Thymus (tissue), 11 donors: Measurements from ENCODE around the gene CRAT. TPM values are rescaled to one million over a fixed set of nuclear protein-coding genes. Genes with fewer than 3 reads are reported as not detected.

Experiments used
- DNase-seq, 9 donors: peaks; one replicate each; pipeline ENCODE4 v3.0.0-alpha.2; 2013; ENCODE audit warnings: low spot score in 9 of 9, low read depth in 6 of 9, missing footprints in 1 of 9
- H3K27ac ChIP-seq, 2 donors: one replicate each; pipeline ENCODE4 v1.5.1; 2013; ENCODE audit warnings: control low read depth in 1 of 2, low read depth in 1 of 2, low read length in 1 of 2, mild to moderate bottlenecking in 1 of 2, moderate library complexity in 1 of 2
- H3K27me3 ChIP-seq, 2 donors: one replicate each; pipeline ENCODE4 v1.5.1; 2013; ENCODE audit warnings: low read length in 1 of 2; ENCODE audit not compliant: control insufficient read depth in 2 of 2, insufficient read depth in 1 of 2
- H3K36me3 ChIP-seq, 2 donors: one replicate each; pipeline ENCODE4 v1.5.1; 2013; ENCODE audit warnings: low read length in 1 of 2, mild to moderate bottlenecking in 1 of 2, moderate library complexity in 1 of 2; ENCODE audit not compliant: control insufficient read depth in 2 of 2, insufficient read depth in 2 of 2
- H3K4me1 ChIP-seq, 2 donors: one replicate each; pipeline ENCODE4 v1.5.1; 2013; ENCODE audit warnings: low read length in 2 of 2; ENCODE audit not compliant: control insufficient read depth in 2 of 2, insufficient read depth in 2 of 2
- H3K4me3 ChIP-seq, 2 donors: one replicate each; pipeline ENCODE4 v1.5.1; 2013; ENCODE audit warnings: low read length in 2 of 2, control low read depth in 1 of 2, mild to moderate bottlenecking in 1 of 2
- H3K9me3 ChIP-seq, 2 donors: one replicate each; pipeline ENCODE4 v1.5.1; 2013; ENCODE audit warnings: low read length in 1 of 2, mild to moderate bottlenecking in 1 of 2; ENCODE audit not compliant: control insufficient read depth in 2 of 2, insufficient read depth in 1 of 2
- WGBS: extraction: QIAGEN DNeasy Blood & Tissue Kit; methylation state at CpG from one replicate; pipeline ENCODE4 v1.1.7; 2013; 5-methylcytosine and 5-hydroxymethylcytosine counted together
- polyA plus RNA-seq: library from polyadenylated mRNA; stranded (reverse); fragments of 200-250 nt; gene quantifications from one replicate; pipeline ENCODE4 v1.2.3, GENCODE V29; 2013
- total RNA-seq: library from RNA; stranded (reverse); fragments of 120-200 nt; gene quantifications from one replicate; pipeline ENCODE4 v1.2.4, GENCODE V29; 2013
- donor health status: healthy.

The CRAT gene
- total and polyA plus RNA-seq, 2 donors = 4.1 to 9.4 TPM

DNA sequence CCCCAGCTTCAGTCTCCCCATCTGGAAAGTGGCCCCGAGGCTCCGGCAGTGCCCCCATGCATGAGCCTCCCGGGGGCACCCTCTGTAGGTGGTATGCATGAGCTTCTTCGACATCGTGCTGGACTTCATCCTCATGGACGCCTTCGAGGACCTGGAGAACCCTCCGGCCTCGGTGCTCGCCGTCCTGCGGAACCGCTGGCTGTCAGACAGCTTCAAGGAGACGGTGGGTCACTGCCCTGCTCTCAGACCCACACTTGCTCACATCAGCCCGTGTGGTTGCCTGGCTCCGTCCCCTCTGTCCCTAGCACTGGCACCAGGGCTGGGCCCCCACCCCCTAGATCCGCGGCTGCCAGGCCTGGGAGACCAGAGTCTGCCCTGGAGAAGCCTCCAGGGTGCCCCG lies 42.5 kb downstream of the CRAT start:
- Histone ChIP-seq H3K27ac (peak overlapping the region in 1 of 2 donors; percentile 84), H3K27me3 (no peaks in the 10 kb centered on the region), H3K4me3 (no peak overlapping the region), H3K9me3 (peaks cover 0 to 9% of the 10 kb centered on the region in 2 donors), H3K36me3 (peaks cover 46 to 47% of the 10 kb centered on the region in 2 donors), H3K4me1 (peaks cover 38 to 52% of the 10 kb centered on the region in 2 donors)
- WGBS = 94% methylated on average over 19 of the region's 19 CpGs
- DNase-seq = no peak

DNA sequence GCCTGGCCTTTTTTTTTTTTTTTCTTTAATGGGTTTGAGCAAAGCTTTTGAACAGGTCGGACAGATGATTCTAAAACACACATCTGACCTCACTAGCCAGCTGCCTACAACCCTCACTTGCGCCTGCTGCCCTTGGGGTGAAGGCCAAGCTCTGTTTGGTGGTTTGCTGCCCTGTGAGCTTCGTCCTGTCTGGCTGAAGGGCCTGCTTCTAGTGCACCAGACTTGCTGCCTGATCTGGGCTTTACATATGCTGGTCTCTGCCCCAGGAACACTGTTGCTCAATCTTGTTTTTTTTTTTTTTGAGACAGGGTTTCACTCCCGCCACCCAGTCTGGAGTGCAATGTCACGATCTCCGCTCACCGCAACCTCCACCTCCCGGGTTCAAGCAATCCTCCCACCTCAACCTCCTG lies 46.1 kb downstream of the CRAT start:
- WGBS = 97% methylated on average over 8 of the region's 8 CpGs
- H3K4me1 ChIP-seq = peaks cover 18 to 20% of the 10 kb centered on the region in 2 donors

DNA sequence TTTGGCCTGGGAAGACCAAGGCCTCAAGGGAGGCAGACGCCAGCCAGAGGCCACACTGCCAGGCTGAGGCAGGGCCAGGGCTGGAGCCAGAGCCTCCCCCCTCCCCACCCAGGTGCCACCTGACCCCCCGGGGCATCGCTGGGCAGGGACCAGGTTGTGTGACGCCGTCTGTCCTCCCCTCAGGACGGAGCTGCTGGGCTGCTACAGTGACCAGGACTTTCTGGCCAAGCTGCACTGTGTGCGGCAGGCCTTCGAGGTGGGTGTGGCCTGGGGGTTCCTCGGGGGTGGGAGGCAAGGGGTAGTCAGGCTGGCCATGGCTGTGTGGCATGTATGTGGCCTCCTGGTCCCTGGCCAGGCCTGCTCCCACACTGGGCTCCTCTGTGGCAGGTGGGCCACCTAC lies 47.5 kb downstream of the CRAT start:
- DNase-seq = no peak
- Histone ChIP-seq H3K36me3 (peaks cover 65 to 67% of the 10 kb centered on the region in 2 donors), H3K4me3 (no peak overlapping the region), H3K27me3 (no peaks in the 10 kb centered on the region), H3K4me1 (peaks cover 5 to 6% of the 10 kb centered on the region in 2 donors), H3K27ac (no peak overlapping the region), H3K9me3 (peaks cover 0 to 8% of the 10 kb centered on the region in 2 donors)
- 99% methylated on average over 9 of the region's 9 CpGs for WGBS

More for the DNA sequence above, 46.1 kb downstream of the CRAT start:
- Histone ChIP-seq H3K9me3 (peaks cover 0 to 7% of the 10 kb centered on the region in 2 donors), H3K4me3 (no peak overlapping the region), H3K27ac (no peak overlapping the region), H3K36me3 (peaks cover 60 to 61% of the 10 kb centered on the region in 2 donors), H3K27me3 (no peaks in the 10 kb centered on the region)
- DNase-seq = no peak

DNA sequence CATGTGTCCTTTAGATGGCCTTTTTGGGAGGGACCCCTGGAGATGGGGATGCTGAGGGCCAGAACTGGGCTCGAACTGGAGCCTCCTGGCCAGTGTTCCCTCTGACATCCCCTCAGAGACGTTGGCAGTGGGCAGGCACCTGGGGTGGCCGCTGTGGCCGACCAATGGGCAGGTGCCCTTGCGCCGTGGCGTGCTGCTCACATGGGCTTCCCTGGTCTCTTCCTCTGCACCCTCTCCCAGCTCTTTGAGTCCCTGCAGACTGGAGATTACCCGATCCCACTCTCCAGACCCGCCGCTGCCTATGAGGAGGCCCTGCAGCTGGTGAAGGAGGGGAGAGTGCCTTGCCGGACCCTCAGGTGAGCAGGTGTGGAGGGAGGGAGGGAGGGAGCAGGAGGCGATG lies 49.6 kb downstream of the CRAT start:
- 97% methylated on average over 12 of the region's 12 CpGs for WGBS
- Histone ChIP-seq H3K27me3 (no peaks in the 10 kb centered on the region), H3K36me3 (peaks cover 53 to 59% of the 10 kb centered on the region in 2 donors), H3K9me3 (peaks cover 0 to 5% of the 10 kb centered on the region in 2 donors), H3K4me3 (no peak overlapping the region), H3K27ac (no peak overlapping the region), H3K4me1 (no peaks in the 10 kb centered on the region)
- DNase-seq = no peak

DNA sequence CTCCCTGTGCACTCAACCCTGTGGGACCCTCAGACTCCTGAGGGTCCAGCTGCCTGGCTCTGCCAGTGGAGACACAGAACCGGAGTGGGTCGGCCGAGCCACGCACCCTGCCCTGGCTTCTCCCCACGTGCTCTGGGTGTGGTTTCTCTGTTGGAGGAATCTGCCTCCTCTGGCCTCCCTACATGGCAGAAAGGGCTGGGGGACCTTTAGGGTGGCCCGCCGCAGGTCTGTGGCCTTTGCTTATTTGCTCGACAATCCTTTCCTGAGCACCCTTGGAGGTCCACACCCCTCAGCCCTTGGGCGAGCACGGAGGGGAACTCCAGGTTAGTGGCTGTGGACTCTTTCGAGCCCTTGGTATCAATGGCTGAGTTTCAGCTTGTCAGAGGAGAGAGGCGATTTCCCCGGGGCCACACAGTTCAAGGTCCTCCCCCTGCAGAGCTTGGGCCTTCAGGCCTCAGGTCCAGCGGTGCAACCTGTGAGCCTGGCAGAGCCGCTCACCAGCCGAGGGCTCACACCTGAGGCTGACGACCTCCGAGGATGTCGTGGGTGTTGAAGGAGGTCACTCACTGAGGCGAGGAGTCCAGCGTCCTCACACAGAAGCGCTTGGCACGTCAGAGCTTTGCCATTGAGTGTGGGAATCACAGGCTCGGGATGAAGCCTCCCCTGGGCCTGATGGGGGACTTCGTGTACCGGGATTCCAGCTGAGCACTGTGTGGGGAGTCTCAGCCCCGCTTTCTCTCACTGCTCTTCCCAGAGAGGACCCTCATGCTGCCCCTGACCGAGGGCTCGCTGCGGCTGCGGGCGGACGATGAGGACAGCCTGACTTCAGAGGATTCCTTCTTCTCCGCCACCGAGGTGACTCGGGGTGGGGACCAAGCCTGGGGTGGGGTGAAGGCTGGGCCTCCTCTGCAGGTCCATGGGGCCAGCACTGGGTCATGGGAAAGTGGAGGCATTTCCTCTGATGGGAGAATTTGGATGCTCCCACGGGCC lies 50.5 kb downstream of the CRAT start:
- DNase-seq = no peak
- Histone ChIP-seq H3K27ac (no peak overlapping the region), H3K36me3 (peaks cover 47 to 53% of the 10 kb centered on the region in 2 donors), H3K9me3 (peaks cover 0 to 5% of the 10 kb centered on the region in 2 donors), H3K27me3 (no peaks in the 10 kb centered on the region), H3K4me1 (no peaks in the 10 kb centered on the region), H3K4me3 (no peak overlapping the region)
- 98% methylated on average over 37 of the region's 37 CpGs for WGBS

DNA sequence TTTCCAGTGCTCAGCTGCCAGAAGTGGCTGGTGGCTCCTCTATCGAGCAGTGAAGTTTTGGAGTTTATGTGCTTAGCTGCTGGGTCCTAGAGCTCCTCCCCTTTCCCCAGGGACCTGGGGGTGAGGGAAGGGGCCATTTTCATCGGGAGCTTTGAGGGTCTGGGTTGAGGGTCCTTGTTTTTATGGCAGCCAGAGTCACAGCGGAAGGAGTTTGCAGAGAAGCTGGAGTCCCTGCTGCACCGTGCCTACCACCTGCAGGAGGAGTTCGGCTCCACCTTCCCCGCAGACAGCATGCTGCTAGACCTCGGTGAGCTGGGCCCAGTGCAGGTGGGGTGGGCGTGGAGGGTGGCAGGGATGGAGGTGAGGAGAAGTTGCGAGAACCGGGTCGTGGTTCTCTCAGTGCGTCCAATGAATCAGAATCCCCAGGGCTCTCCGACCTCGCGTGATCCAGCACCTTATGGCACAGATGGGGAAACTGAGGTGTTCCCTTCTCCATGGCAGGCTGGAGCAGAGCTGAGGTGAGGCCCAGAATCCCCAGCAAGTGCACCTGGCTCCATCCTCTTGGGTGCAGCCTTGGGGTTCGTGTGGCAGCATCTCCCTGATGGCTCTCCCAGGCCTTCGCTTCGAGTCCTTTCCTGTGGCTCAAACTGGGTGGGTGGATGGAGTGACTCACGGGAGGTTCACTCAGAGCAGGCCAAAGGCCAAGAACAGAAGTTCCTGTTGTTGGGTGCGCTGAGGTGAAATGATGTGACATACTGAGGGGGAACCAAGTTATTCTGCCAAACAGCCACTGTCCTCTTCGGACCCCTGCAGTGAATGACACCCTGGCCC lies 51.4 kb downstream of the CRAT start:
- Histone ChIP-seq H3K36me3 (peaks cover 42 to 52% of the 10 kb centered on the region in 2 donors), H3K27me3 (no peaks in the 10 kb centered on the region), H3K9me3 (peaks cover 0 to 5% of the 10 kb centered on the region in 2 donors), H3K4me1 (no peaks in the 10 kb centered on the region), H3K4me3 (no peak overlapping the region), H3K27ac (no peak overlapping the region)
- 97% methylated on average over 21 of the region's 21 CpGs for WGBS
- no peak for DNase-seq

DNA sequence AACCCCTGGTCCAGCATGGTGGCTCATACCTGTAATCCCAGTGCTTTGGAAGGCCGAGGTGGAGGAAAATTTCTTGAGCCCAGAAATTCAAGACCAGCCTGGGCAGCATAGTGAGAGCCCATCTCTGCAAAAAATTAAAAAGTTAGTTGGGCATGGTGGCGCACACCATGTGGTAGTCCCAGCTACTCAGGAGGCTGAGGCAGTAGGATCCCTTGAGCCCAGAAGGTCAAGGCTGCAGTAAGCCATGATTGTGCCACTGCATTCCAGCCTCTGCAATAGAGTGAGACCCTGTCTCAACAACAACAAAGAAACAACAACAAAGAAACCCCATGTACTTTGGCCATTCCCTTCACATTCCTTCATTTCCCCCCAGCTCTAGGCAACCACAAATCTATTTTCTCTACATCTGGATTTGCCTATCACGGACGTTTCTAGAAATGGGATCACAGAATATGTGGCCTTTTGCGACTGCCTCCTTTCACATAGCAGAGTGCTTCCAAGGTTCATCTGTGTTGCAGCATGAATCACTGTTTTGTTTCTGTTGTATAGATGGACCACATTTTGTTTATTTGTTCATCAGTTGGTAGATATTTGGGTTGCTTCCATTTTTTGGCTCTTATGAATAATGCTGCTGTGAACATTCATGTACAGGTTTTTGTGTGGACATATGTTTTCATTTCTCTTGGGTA lies 56.3 kb downstream of the CRAT start:
- no peak for DNase-seq
- peaks cover 27 to 48% of the 10 kb centered on the region in 2 donors for H3K36me3 ChIP-seq

DNA sequence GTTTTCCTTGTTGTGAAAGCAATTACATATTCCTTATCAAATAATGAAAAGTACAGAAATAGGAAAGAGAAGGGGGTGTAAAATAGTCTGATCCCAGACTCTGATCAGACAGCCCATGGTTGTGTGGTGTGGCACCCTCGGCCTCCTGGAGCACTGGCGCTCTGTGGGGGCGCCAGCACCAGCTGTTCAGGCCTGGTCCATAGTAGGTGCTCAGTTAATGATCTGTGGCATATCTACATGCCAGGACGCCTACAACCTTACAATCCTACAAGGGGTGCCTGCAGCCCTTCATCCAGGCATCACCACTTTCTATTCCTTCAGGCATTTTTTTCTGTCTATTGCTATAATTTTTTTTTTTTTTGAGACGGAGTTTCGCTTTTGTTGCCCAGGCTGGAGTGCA lies 57.6 kb downstream of the CRAT start:
- no peaks in the 10 kb centered on the region for H3K9me3 ChIP-seq
- H3K4me3 ChIP-seq = no peak overlapping the region
- DNase-seq = no peak
- no peak overlapping the region for H3K27ac ChIP-seq
- H3K4me1 ChIP-seq = no peaks in the 10 kb centered on the region
- WGBS = 97% methylated on average over 6 of the region's 6 CpGs
- peaks cover 32 to 53% of the 10 kb centered on the region in 2 donors for H3K36me3 ChIP-seq
- H3K27me3 ChIP-seq = no peaks in the 10 kb centered on the region

More for the DNA sequence above, 56.3 kb downstream of the CRAT start:
- no peak overlapping the region for H3K4me3 ChIP-seq
- WGBS = 97% methylated on average over 5 of the region's 5 CpGs
- no peak overlapping the region for H3K27ac ChIP-seq
- no peaks in the 10 kb centered on the region for H3K4me1 ChIP-seq
- peaks cover 0 to 5% of the 10 kb centered on the region in 2 donors for H3K9me3 ChIP-seq
- H3K27me3 ChIP-seq = no peaks in the 10 kb centered on the region
